22Rv1 (cell line): ENCODE data around the gene IRGC.

Source experiments
- ZFX ChIP-seq: fragments of 450-650 bp; IDR thresholded peaks from 2 replicates; pipeline ENCODE4 v1.6.1; 2017; ENCODE audit warnings: antibody characterized with exemption, borderline replicate concordance
- TF ChIP-seq, protein P1 (sequence below): fragments of 450-650 bp; IDR thresholded peaks from 2 replicates; pipeline ENCODE4 v1.5.1; 2017; ENCODE audit warnings: mild to moderate bottlenecking

GRCh38 chr19:43667126-43667875 lies 48.6 kb upstream of the IRGC start:
- TF ChIP-seq, protein P1, sequence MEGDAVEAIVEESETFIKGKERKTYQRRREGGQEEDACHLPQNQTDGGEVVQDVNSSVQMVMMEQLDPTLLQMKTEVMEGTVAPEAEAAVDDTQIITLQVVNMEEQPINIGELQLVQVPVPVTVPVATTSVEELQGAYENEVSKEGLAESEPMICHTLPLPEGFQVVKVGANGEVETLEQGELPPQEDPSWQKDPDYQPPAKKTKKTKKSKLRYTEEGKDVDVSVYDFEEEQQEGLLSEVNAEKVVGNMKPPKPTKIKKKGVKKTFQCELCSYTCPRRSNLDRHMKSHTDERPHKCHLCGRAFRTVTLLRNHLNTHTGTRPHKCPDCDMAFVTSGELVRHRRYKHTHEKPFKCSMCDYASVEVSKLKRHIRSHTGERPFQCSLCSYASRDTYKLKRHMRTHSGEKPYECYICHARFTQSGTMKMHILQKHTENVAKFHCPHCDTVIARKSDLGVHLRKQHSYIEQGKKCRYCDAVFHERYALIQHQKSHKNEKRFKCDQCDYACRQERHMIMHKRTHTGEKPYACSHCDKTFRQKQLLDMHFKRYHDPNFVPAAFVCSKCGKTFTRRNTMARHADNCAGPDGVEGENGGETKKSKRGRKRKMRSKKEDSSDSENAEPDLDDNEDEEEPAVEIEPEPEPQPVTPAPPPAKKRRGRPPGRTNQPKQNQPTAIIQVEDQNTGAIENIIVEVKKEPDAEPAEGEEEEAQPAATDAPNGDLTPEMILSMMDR: no peak
- TF ChIP-seq ZFX: no peak
